Mucosa of descending colon (tissue), 3 donors: ENCODE data around the gene RAD51B. TPM values are rescaled to one million over a fixed set of nuclear protein-coding genes. Genes with fewer than 3 reads are reported as not detected.

ENCODE experiments used
- ATAC-seq: fragments of 200-7000 bp; cut with Tn5 transposase; one replicate; pipeline ENCODE4 v1.9.1; 2020; ENCODE audit warnings: mild to moderate bottlenecking, moderate library complexity
- DNase-seq, 3 donors: peaks; one replicate each; pipeline ENCODE4 v3.0.0-alpha.2; 2020
- H3K36me3 ChIP-seq: fragments of 200-600 bp; one replicate; pipeline ENCODE4 v1.8.0; 2021; ENCODE audit warnings: low read depth, mild to moderate bottlenecking
- H3K4me1 ChIP-seq: fragments of 200-600 bp; one replicate; pipeline ENCODE4 v1.8.0; 2021; ENCODE audit warnings: low read depth, mild to moderate bottlenecking
- H3K4me3 ChIP-seq: fragments of 200-600 bp; one replicate; pipeline ENCODE4 v1.8.0; 2021; ENCODE audit warnings: mild to moderate bottlenecking
- H3K9me3 ChIP-seq: fragments of 200-600 bp; one replicate; pipeline ENCODE4 v1.8.0; 2021; ENCODE audit warnings: mild to moderate bottlenecking
- CTCF ChIP-seq: fragments of 200-600 bp; IDR thresholded peaks from one replicate; pipeline ENCODE4 v1.8.0; 2022; ENCODE audit warnings: antibody characterized with exemption, mild to moderate bottlenecking
- intact Hi-C, 2 donors: fragments of 100-400 bp; cut with DNase I in 1 of 2; cut with micrococcal nuclease in 1 of 2; formaldehyde crosslinking; loops; one replicate each; pipeline versions ENCODE4 v1.11.0 to v1.11.1; 2022; cut with DNase I, micrococcal nuclease
- total RNA-seq, 3 donors: library from RNA; stranded (reverse); fragmentation: NEBNext Ultra II Directional in 2 of 3; extraction: Animal tissue kit (Norgen Biotek cat#: 25700) in 2 of 3; gene quantifications; one replicate each; pipeline versions ENCODE4 v1.2.1 to v1.2.4, GENCODE V29; 2021 to 2023
- donor health status: DM: no; HTN: no; CAD: no; lungs with moderate emphysema.
- donor health status: DM: no; HTN: no; CAD: no.
- donor health status: DM: no; HTN: yes; CAD: no.

Gene RAD51B
- total RNA-seq, 3 donors from 2014 or later = 15.8 to 23.3 (median 20.9) TPM

GRCh38 chr14:68088451-68088854 lies 268.9 kb downstream of the RAD51B start:
- Histone ChIP-seq H3K36me3 (no peaks in the 10 kb centered on the region), H3K4me1 (peaks cover 5% of the 10 kb centered on the region), H3K9me3 (no peaks in the 10 kb centered on the region), H3K4me3 (no peak overlapping the region)
- TF ChIP-seq CTCF = no peak
- intact Hi-C loops = no loop called here
- no peak for DNase-seq
- ATAC-seq = no peak

GRCh38 chr14:68089146-68089731 lies 269.7 kb downstream of the RAD51B start:
- Histone ChIP-seq H3K36me3 (no peaks in the 10 kb centered on the region), H3K4me3 (no peak overlapping the region), H3K9me3 (no peaks in the 10 kb centered on the region), H3K4me1 (peaks cover 5% of the 10 kb centered on the region)
- intact Hi-C loops = no loop called here
- no peak for TF ChIP-seq CTCF
- ATAC-seq (no peak), DNase-seq (no peak)

GRCh38 chr14:68094158-68094557 lies 274.6 kb downstream of the RAD51B start:
- ATAC-seq = no peak
- no peak overlapping the region for H3K4me3 ChIP-seq
- TF ChIP-seq CTCF = no peak
- intact Hi-C loops = no loop called here
- DNase-seq = no peak
- no peaks in the 10 kb centered on the region for H3K36me3 ChIP-seq
- no peaks in the 10 kb centered on the region for H3K4me1 ChIP-seq
- no peaks in the 10 kb centered on the region for H3K9me3 ChIP-seq

- Histone ChIP-seq H3K9me3 (no peaks in the 10 kb centered on the region), H3K36me3 (no peaks in the 10 kb centered on the region), H3K4me1 (no peaks in the 10 kb centered on the region), H3K4me3 (no peak overlapping the region)
- DNase-seq (no peak), ATAC-seq (no peak)
- intact Hi-C loops = no loop called here
- TF ChIP-seq CTCF = no peak
Observed at GRCh38 chr14:68094752-68095151, 275.2 kb downstream of the RAD51B start.

- no peak for TF ChIP-seq CTCF
Observed at GRCh38 chr14:68097727-68098126, 278.1 kb downstream of the RAD51B start.

GRCh38 chr14:68098834-68099233 lies 279.3 kb downstream of the RAD51B start:
- Histone ChIP-seq H3K36me3 (no peaks in the 10 kb centered on the region), H3K9me3 (peaks cover 26% of the 10 kb centered on the region), H3K4me1 (no peaks in the 10 kb centered on the region), H3K4me3 (no peak overlapping the region)
- ATAC-seq = no peak
- intact Hi-C loops = no loop called here
- DNase-seq = no peak
- TF ChIP-seq CTCF = no peak

More at GRCh38 chr14:68097727-68098126, 278.1 kb downstream of the RAD51B start:
- H3K36me3 ChIP-seq = no peaks in the 10 kb centered on the region
- peaks cover 26% of the 10 kb centered on the region for H3K9me3 ChIP-seq
- no peak for ATAC-seq
- H3K4me3 ChIP-seq = no peak overlapping the region
- no peaks in the 10 kb centered on the region for H3K4me1 ChIP-seq
- no peak for DNase-seq
- intact Hi-C loops = no loop called here
